SK-N-MC (cell line): ENCODE data around the gene SETD1A.

Source experiments
- EZH2 ChIP-seq: fragments of 200-600 bp; sonication (generic); IDR thresholded peaks from one replicate; pipeline ENCODE4 v1.6.1; 2017; ENCODE audit warnings: antibody characterized with exemption
- FOXP2 ChIP-seq: optimal IDR thresholded peaks from 2 replicates; pipeline ENCODE3; 2011; ENCODE audit warnings: mild to moderate bottlenecking, moderate library complexity; ENCODE audit not compliant: insufficient read depth; ENCODE audit errors: extremely low read length, control extremely low read depth
- POLR2AphosphoS5 ChIP-seq: IDR thresholded peaks from 2 replicates; pipeline ENCODE4 v1.6.1; 2012; ENCODE audit warnings: mild to moderate bottlenecking, low read depth, low read length, borderline replicate concordance

- TF ChIP-seq POLR2AphosphoS5: no peak
- TF ChIP-seq EZH2: no peak
- no peak for TF ChIP-seq FOXP2
Observed at GRCh38 chr16:30997725-30998711, 40.5 kb downstream of the SETD1A start.
